Peyer's patch (tissue), 4 donors: ENCODE data around the gene SSRP1.

Source experiments
- POLR2A ChIP-seq, 2 donors: fragments of 450-650 bp; IDR thresholded peaks; one replicate each; pipeline ENCODE4 v1.5.1; 2017; ENCODE audit warnings: antibody characterized with exemption in 2 of 2, mild to moderate bottlenecking in 2 of 2, moderate library complexity in 2 of 2
- TF ChIP-seq, protein P1 (sequence below), 6 experiments: fragments of 450-650 bp in 4 of 6; fragments of 200-600 bp in 2 of 6; sonication (generic) in 1 of 6; IDR thresholded peaks; one replicate each; pipeline ENCODE4 v1.5.1; 2017 to 2019; ENCODE audit warnings: antibody characterized with exemption in 6 of 6, mild to moderate bottlenecking in 3 of 6, moderate library complexity in 1 of 6

DNA sequence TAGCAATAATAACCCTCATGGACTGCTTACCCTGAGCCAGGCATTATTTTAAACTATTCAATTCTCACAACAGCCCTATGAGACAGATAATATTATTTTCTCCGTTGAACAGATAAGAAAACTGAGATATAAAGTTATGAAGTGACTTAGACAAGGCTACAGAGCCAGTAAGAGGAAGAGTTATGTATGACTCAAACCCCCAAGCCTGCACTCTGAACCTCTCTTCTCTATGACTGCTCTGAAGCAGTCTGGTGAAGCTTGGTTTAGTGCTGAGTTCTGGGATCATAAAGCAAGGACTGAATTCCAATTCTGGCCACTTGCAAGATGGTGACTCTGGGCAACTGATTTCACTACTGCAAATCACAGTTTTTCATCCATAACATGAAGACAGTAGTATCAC is 45.4 kb downstream of the SSRP1 start:
- TF ChIP-seq, protein P1, sequence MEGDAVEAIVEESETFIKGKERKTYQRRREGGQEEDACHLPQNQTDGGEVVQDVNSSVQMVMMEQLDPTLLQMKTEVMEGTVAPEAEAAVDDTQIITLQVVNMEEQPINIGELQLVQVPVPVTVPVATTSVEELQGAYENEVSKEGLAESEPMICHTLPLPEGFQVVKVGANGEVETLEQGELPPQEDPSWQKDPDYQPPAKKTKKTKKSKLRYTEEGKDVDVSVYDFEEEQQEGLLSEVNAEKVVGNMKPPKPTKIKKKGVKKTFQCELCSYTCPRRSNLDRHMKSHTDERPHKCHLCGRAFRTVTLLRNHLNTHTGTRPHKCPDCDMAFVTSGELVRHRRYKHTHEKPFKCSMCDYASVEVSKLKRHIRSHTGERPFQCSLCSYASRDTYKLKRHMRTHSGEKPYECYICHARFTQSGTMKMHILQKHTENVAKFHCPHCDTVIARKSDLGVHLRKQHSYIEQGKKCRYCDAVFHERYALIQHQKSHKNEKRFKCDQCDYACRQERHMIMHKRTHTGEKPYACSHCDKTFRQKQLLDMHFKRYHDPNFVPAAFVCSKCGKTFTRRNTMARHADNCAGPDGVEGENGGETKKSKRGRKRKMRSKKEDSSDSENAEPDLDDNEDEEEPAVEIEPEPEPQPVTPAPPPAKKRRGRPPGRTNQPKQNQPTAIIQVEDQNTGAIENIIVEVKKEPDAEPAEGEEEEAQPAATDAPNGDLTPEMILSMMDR (IDR thresholded peaks at IDR 0.05): no peak
- TF ChIP-seq POLR2A (IDR thresholded peaks at IDR 0.05): no peak
